Colonic mucosa (tissue), 4 donors: ENCODE data around the gene ZNF528. TPM values are rescaled to one million over a fixed set of nuclear protein-coding genes. Genes with fewer than 3 reads are reported as not detected.

Experiments
- DNase-seq: peaks from one replicate; pipeline ENCODE4 v3.0.0-alpha.2; 2020
- H3K27ac ChIP-seq: fragments of 200-600 bp; one replicate; pipeline ENCODE4 v1.8.0; 2021
- H3K27me3 ChIP-seq: fragments of 200-600 bp; one replicate; pipeline ENCODE4 v1.8.0; 2021
- H3K36me3 ChIP-seq: fragments of 200-600 bp; one replicate; pipeline ENCODE4 v1.8.0; 2021
- H3K4me1 ChIP-seq: fragments of 200-600 bp; one replicate; pipeline ENCODE4 v1.8.0; 2021; ENCODE audit warnings: mild to moderate bottlenecking
- H3K4me3 ChIP-seq: fragments of 200-600 bp; one replicate; pipeline ENCODE4 v1.8.0; 2021
- H3K9ac ChIP-seq, 2 donors: one replicate each; pipeline ENCODE4 v1.7.0; 2013; ENCODE audit warnings: control low read depth in 2 of 2, low read depth in 2 of 2, low read length in 2 of 2
- H3K9me3 ChIP-seq: fragments of 200-600 bp; one replicate; pipeline ENCODE4 v1.8.0; 2021
- intact Hi-C: fragments of 100-400 bp; cut with DNase I; formaldehyde crosslinking; loops from one replicate; pipeline ENCODE4 v1.14.1; 2022
- total RNA-seq, 2 donors: library from RNA; stranded (reverse); fragmentation: NEBNext Ultra II Directional in 1 of 2; extraction: Animal tissue kit (Norgen Biotek cat#: 25700) in 1 of 2; gene quantifications; one replicate each; pipeline ENCODE4 v1.2.1, GENCODE V29; 2021
- TF ChIP-seq, protein P1 (sequence below): fragments of 200-600 bp; IDR thresholded peaks from one replicate; pipeline ENCODE4 v1.8.0; 2022; ENCODE audit warnings: antibody characterized with exemption, mild to moderate bottlenecking
- donor health status: healthy.
- donor health status: DM: no; HTN: no; CAD: no.
- donor health status: DM: no; HTN: no; CAD: no.

The ZNF528 gene
- total RNA-seq = 10 to 100 TPM in 1 of 2 donors, 1 to 10 TPM in 1; 7.8 to 11.5 TPM

GRCh38 chr19:52397310-52398080, at the start of gene ZNF528:
Gene ZNF528, plus strand, starts transcription at chr19:52397849. Its CDS starts 4,165 bp downstream, at chr19:52402014.
- Histone ChIP-seq H3K27me3 (no peaks in the 10 kb centered on the region), H3K36me3 (no peaks in the 10 kb centered on the region), H3K4me3 (peak within 1 kb of the TSS; percentile 76), H3K9me3 (no peaks in the 10 kb centered on the region), H3K9ac (peak within 1 kb of the TSS; percentile 38 to 71), H3K4me1 (no peaks in the 10 kb centered on the region), H3K27ac (peak within 1 kb of the TSS; percentile 36)
- DNase-seq = peak; percentile 98
- TF ChIP-seq, protein P1, sequence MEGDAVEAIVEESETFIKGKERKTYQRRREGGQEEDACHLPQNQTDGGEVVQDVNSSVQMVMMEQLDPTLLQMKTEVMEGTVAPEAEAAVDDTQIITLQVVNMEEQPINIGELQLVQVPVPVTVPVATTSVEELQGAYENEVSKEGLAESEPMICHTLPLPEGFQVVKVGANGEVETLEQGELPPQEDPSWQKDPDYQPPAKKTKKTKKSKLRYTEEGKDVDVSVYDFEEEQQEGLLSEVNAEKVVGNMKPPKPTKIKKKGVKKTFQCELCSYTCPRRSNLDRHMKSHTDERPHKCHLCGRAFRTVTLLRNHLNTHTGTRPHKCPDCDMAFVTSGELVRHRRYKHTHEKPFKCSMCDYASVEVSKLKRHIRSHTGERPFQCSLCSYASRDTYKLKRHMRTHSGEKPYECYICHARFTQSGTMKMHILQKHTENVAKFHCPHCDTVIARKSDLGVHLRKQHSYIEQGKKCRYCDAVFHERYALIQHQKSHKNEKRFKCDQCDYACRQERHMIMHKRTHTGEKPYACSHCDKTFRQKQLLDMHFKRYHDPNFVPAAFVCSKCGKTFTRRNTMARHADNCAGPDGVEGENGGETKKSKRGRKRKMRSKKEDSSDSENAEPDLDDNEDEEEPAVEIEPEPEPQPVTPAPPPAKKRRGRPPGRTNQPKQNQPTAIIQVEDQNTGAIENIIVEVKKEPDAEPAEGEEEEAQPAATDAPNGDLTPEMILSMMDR = no peak
- intact Hi-C loops = no loop called here

GRCh38 chr19:52351512-52351911, 46.1 kb upstream of the ZNF528 start:
- Histone ChIP-seq H3K27me3 (no peaks in the 10 kb centered on the region), H3K4me1 (no peaks in the 10 kb centered on the region), H3K4me3 (no peak overlapping the region), H3K36me3 (no peaks in the 10 kb centered on the region), H3K27ac (no peak overlapping the region), H3K9ac (no peak overlapping the region), H3K9me3 (peaks cover 5% of the 10 kb centered on the region)
- intact Hi-C loops = no loop called here
- no peak for DNase-seq
- TF ChIP-seq, protein P1 = no peak

GRCh38 chr19:52366414-52366824, 31.2 kb upstream of the ZNF528 start:
- H3K36me3 ChIP-seq = no peaks in the 10 kb centered on the region
- intact Hi-C loops = no loop called here
- DNase-seq = no peak
- no peak overlapping the region for H3K9ac ChIP-seq
- H3K4me1 ChIP-seq = no peaks in the 10 kb centered on the region
- H3K9me3 ChIP-seq = peaks cover 17% of the 10 kb centered on the region
- no peak overlapping the region for H3K4me3 ChIP-seq
- H3K27ac ChIP-seq = no peak overlapping the region
- H3K27me3 ChIP-seq = no peaks in the 10 kb centered on the region
- TF ChIP-seq, protein P1 = no peak

DNA sequence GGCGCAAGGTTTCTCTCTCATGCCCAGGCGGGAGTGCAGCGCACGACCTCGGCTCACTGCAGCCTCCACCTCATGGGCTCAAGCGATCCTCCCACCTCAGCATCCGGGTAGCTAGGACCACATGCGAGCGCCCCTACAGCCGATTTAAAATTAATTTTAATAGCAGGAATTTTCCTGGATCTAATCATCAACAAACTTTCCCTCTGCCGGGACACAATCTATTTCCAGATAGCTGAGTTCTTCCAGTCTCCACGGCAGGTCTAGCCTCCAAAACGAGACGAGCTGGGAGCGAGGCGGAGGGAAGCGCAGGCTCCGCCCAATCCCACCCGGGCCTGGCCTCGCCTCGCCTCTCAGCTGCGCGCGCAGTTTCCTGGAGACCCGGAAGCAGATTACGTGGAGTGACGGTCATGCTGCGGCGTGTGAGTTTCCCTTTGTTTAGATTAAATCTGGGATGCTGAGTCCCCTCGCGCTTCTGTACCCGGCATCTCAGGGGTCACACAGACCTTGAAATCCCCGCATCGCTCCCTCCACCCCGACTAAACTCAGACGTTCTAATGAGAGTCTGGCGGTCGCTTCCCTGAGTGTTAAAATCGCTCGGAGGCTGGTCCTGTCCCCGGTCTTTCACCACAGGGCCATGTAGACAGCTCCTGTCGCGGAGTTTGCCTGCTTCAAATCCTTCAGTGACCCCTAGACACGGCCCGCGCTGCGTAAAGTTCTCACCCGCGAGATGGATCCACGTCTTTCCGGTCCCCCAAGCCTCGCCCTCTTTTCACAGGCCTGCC, 27.9 kb upstream of the ZNF528 start, which contains the start of gene ZNF880:
Gene ZNF880, plus strand, starts transcription at position 365 of the 782 bp plus-strand sequence. Its CDS starts 43 bp downstream, at position 408.
- DNase-seq = peak; percentile 95
- peak within 1 kb of the TSS; percentile 64 for H3K4me3 ChIP-seq
- peak within 1 kb of the TSS; percentile 63 to 70 for H3K9ac ChIP-seq
- intact Hi-C loops = no loop called here
- H3K9me3 ChIP-seq = peaks cover 13% of the 10 kb centered on the region
- H3K27ac ChIP-seq = peak within 1 kb of the TSS; percentile 79
- H3K4me1 ChIP-seq = no peaks in the 10 kb centered on the region
- H3K27me3 ChIP-seq = no peaks in the 10 kb centered on the region
- H3K36me3 ChIP-seq = no peaks in the 10 kb centered on the region
- TF ChIP-seq, protein P1 = no peak

GRCh38 chr19:52370341-52370710, 27.3 kb upstream of the ZNF528 start:
- TF ChIP-seq, protein P1 = no peak
- Histone ChIP-seq H3K9ac (peak overlapping the region; percentile 63 to 70), H3K4me1 (no peaks in the 10 kb centered on the region), H3K9me3 (peaks cover 13% of the 10 kb centered on the region), H3K27me3 (no peaks in the 10 kb centered on the region), H3K4me3 (peak overlapping the region; percentile 64), H3K36me3 (no peaks in the 10 kb centered on the region), H3K27ac (peak overlapping the region; percentile 79)
- no peak for DNase-seq
- intact Hi-C loops = no loop called here
